ENCODE measurements around the gene DHCR24.

The DHCR24 gene

DNA sequence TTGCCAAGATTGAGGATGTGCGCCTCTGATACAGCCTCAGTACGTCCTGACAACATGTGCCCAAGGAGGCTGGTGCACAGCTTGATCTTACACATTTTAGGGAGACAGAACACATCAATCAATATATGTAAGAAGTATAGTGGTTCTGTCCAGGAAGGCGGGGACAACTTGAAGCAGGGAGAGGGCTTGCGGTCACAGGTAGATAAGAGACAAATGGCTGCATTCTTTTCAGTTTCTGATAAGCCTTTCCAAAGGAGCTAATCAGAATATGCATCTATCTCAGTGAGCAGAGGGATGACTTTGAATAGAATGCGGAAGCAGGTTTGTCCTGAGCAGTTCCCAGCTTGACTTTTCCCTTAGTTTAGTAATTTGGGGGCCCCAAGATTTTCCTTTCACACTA is 10.2 kb downstream of the DHCR24 start:
- Mint-ChIP-seq H3K4me3 (no peak overlapping the region), H3K36me3 (ENCODE audit: low read depth) (peaks cover 75% of the 10 kb centered on the region), H3K9me3 (peaks cover 7% of the 10 kb centered on the region), H3K4me1 (no peaks in the 10 kb centered on the region), H3K27me3 (ENCODE audit: low read depth) (peaks cover 3% of the 10 kb centered on the region), H3K27ac (no peak overlapping the region)
- TF ChIP-seq, protein P1, sequence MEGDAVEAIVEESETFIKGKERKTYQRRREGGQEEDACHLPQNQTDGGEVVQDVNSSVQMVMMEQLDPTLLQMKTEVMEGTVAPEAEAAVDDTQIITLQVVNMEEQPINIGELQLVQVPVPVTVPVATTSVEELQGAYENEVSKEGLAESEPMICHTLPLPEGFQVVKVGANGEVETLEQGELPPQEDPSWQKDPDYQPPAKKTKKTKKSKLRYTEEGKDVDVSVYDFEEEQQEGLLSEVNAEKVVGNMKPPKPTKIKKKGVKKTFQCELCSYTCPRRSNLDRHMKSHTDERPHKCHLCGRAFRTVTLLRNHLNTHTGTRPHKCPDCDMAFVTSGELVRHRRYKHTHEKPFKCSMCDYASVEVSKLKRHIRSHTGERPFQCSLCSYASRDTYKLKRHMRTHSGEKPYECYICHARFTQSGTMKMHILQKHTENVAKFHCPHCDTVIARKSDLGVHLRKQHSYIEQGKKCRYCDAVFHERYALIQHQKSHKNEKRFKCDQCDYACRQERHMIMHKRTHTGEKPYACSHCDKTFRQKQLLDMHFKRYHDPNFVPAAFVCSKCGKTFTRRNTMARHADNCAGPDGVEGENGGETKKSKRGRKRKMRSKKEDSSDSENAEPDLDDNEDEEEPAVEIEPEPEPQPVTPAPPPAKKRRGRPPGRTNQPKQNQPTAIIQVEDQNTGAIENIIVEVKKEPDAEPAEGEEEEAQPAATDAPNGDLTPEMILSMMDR (IDR thresholded peaks at IDR 0.05; ENCODE audit: unreplicated experiment in 3 of 3), result no peak

DNA sequence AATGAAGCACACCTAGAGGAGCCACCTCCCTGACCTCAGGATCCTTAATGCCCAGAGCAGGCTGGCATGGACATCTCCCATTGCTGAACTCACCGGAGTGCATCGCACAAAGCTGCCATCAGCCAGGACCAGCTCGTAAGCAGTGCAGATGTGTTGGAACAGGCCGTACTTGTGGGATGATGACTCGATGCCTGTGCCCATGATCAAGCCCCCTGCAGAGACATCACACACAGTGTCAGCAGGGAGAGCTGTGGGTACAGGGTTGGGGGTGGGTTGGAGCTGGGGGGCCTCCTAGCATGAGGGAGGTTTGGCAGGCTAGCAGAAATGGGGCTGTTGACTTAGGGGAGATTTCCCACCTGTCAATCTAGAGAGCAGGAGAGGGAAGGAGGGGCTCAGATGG is 12.0 kb downstream of the DHCR24 start:
- TF ChIP-seq, protein P1 (IDR thresholded peaks at IDR 0.05; ENCODE audit: unreplicated experiment in 3 of 3), result no peak
- Mint-ChIP-seq H3K4me1 (no peaks in the 10 kb centered on the region), H3K9me3 (peaks cover 5% of the 10 kb centered on the region), H3K27ac (no peak overlapping the region), H3K27me3 (ENCODE audit: low read depth) (peaks cover 3% of the 10 kb centered on the region), H3K4me3 (no peak overlapping the region), H3K36me3 (ENCODE audit: low read depth) (peaks cover 69% of the 10 kb centered on the region)

DNA sequence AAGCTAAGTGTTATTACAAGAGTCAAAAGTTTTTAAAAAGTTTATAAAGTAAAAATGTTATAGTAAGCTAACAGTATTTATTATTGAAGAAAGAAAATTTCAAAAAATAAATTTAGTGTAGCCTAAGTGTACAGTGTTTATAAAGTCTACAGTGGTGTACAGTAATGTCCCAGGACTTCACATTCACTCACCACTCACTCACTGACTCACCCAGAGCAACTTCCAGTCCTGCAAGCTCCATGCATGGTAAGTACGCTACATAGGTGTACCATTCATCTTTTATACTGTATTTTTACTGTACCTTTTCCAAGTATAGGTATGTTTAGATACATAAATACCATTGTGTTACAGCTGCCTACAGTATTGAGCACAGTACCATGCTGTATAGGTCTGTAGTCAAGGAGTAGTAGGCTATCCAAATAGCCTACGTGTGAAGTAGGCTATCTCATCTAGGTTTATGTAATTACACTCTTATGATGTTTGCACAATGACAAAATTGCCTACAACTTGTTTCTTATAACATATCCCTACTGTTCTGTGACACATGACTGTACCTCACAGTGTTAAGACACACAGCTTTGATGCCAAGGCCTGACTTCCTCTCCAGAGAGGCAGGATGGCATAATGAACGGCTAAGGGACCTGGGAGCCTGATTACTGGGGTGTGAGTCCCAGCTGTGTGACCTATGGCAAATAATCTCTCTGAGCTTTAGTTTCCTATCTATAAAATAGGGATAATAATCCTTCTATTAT is 12.7 kb downstream of the DHCR24 start:
- no peak overlapping the region for H3K27ac Mint-ChIP-seq
- TF ChIP-seq, protein P1 (IDR thresholded peaks at IDR 0.05; ENCODE audit: unreplicated experiment in 3 of 3), result no peak
- H3K9me3 Mint-ChIP-seq, result peaks cover 2% of the 10 kb centered on the region
- peaks cover 3% of the 10 kb centered on the region for H3K27me3 Mint-ChIP-seq (ENCODE audit: low read depth)
- H3K36me3 Mint-ChIP-seq (ENCODE audit: low read depth), result peaks cover 63% of the 10 kb centered on the region
- H3K4me1 Mint-ChIP-seq, result no peaks in the 10 kb centered on the region
- H3K4me3 Mint-ChIP-seq, result no peak overlapping the region

DNA sequence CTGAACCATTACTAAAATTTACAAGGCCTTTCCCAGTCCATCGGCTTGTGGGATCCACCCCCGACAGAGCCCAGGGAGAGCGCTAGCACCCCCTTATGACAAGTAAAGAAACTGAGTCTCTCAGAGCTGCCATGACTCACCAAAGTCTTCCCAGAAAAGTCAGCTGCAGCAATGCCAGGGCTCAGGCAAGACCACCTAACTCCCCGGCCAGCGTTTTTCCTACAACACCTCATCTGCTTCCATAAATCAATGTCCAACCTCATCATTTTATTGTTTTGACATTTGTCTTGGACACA is 15.0 kb downstream of the DHCR24 start:
- Mint-ChIP-seq H3K27ac (no peak overlapping the region), H3K36me3 (ENCODE audit: low read depth) (peaks cover 69% of the 10 kb centered on the region), H3K9me3 (no peaks in the 10 kb centered on the region), H3K4me1 (no peaks in the 10 kb centered on the region), H3K27me3 (ENCODE audit: low read depth) (peaks cover 3% of the 10 kb centered on the region), H3K4me3 (no peak overlapping the region)
- TF ChIP-seq, protein P1 (IDR thresholded peaks at IDR 0.05; ENCODE audit: unreplicated experiment in 3 of 3), result no peak

DNA sequence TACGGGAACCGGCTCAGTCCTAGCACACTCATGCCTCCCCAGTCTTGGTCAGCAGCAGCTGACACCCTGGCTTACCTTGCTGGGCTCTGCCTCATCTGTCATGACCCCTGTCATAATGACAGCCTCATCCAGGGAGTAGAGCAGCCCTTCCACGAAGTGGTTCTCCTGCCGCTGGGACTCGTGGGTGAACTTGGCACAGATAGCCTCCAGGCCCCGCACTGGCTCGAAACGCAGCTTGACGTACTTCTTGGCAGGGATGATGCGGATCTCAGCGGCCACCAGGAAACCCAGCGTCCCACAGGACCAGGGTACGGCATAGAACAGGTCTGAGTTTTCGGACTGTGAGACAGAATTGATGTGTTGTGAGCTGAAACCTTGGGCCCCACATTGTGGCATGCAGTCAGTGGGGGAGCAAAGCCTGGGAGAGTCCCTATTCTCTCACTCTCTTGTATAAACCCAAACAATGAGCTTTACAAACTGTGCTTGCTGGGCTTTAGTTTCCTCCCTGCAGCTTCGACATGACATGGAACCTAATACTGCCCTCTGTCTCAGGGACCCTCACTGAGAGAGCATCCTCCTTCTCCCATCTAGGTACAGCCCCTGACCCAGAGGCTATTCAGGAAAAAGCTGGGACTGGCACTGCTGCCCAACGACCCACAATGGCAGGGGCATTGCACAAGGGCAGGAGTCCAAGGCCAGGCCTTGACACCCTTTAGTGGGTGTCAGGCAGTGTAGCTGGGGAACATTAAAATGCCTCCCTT is 15.5 kb downstream of the DHCR24 start:
- Mint-ChIP-seq H3K4me3 (no peak overlapping the region), H3K4me1 (no peaks in the 10 kb centered on the region), H3K27ac (no peak overlapping the region), H3K36me3 (ENCODE audit: low read depth) (peaks cover 65% of the 10 kb centered on the region), H3K9me3 (no peaks in the 10 kb centered on the region), H3K27me3 (ENCODE audit: low read depth) (peaks cover 3% of the 10 kb centered on the region)
- TF ChIP-seq, protein P1 (IDR thresholded peaks at IDR 0.05; ENCODE audit: unreplicated experiment in 3 of 3), result no peak
